AG09319 (cell line): ENCODE results near the gene MRPL32.

Experiments used
- DNase-seq: peaks from one replicate; pipeline ENCODE4 v3.0.0-alpha.2; 2010; ENCODE audit warnings: low read depth; ENCODE audit errors: extremely low read depth
- TF ChIP-seq, protein P1 (sequence below): IDR thresholded peaks from 2 replicates; pipeline ENCODE4 v1.5.1; 2011; ENCODE audit warnings: low read depth, mild to moderate bottlenecking, inconsistent platforms, low read length, moderate library complexity

The MRPL32 gene

DNA sequence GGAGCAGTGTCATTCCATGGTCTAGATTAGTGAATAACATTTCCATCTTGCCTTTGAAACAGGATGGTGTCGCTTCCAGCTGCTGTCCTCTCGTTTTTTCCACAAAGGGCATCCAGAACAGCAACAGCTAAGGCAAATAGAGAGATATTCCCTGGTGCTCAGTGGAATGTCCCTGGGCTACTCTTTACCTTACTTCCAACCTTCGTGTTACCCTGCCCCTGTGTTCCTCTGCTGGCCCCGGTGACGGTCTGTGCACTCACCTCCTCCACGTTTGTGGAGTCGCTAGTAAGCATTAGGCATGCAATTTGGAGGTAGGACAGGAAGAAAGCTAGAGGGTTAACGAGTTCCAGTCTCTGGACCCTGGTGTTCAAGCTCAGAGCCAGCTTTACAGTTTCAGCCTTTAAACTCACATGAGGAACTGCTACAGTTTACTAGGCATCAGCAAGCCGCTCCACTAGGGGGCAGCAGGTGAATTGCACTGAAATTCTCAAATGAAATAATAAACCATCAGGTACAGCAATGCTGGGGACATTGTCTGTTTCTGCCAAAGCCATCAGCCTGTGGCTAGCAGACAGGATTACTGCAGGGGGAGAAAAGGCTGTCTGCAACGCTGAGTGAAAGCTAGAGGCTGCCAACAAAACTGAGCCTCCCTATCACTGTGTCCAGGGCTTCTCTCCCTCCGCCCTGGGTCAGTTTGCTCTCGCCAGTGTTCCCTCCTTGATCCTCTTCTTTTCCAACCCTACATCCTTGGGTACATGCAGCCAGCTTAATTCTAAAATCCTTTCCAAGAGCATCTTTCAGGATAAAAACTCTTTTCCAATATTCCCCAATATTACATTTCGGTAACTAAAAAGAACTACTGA is 9.0 kb downstream of the MRPL32 start:
- peak; percentile 38 for DNase-seq
- TF ChIP-seq, protein P1, sequence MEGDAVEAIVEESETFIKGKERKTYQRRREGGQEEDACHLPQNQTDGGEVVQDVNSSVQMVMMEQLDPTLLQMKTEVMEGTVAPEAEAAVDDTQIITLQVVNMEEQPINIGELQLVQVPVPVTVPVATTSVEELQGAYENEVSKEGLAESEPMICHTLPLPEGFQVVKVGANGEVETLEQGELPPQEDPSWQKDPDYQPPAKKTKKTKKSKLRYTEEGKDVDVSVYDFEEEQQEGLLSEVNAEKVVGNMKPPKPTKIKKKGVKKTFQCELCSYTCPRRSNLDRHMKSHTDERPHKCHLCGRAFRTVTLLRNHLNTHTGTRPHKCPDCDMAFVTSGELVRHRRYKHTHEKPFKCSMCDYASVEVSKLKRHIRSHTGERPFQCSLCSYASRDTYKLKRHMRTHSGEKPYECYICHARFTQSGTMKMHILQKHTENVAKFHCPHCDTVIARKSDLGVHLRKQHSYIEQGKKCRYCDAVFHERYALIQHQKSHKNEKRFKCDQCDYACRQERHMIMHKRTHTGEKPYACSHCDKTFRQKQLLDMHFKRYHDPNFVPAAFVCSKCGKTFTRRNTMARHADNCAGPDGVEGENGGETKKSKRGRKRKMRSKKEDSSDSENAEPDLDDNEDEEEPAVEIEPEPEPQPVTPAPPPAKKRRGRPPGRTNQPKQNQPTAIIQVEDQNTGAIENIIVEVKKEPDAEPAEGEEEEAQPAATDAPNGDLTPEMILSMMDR = peak; percentile 94

DNA sequence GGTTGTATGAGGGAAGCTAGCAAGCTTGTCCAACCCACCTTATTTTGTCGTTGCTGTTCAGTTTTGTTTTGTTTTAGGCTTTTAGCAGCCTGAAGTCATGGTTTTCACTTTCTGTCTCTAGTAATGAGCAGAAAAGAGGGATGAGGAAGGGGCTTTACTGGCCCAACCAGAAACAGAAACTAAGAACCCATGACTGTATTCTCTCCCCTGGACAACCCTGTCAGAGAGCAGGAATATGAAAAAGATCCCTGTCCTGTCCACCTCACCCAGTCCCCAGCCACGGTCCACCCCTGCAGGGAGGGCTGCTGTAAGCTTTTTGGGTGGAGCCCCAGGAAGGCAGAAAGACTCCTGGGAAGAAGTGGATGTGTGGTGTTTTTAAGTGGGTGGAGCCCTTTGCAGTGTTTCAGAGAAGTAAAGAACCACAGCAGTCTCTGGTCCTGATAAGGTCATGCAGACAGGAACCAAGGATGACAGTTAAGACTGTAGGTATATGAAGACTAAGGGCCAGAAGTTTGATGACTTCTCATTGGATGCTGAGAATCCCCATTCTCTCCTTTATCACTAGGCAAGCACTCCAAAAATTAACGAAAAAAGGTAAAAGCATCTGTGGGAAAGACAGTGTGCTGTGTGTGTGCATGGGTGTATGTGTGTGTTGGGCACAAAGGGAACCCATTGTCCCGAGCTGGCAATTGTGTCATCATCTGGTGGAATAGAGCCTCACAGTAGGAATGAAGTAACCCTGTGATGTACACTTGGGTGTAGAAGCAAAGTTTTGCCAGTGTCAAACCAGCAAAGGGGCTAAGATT is 13.8 kb downstream of the MRPL32 start:
- TF ChIP-seq, protein P1 = no peak
- no peak for DNase-seq

DNA sequence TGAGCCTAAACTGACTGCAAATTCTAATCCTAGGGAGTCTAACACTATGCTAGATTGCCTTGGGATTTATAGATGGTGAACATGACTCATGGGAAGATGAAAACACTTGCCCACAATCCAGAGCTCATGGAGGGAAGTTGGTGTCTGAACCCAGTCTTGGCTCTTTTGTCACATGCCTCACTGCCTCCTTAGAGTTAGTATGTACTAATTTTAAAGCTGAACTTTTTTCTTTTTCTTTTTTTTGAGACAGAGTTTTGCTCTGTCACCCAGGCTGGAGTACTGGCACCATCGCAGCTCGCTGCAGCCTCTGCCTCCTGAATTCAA is 14.4 kb downstream of the MRPL32 start:
- DNase-seq = no peak
- TF ChIP-seq, protein P1 = no peak

DNA sequence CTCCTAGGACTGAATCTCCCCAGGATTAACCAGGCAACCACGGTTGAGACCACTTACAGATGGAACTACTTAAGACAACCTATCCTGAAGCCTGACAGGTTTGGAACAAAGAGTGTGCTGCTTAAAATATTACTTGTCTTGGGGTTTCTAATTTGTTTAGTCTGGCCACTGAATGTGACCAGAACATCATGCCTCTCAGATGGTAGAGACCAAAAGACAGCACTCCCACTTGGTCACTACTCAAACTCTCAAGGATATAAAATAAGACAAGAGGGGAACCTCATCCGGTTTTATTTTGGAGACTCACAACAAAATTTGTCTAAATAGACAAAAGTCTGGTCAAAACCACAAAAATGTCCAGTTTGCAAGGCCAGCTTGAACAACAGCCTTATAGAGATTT is 15.3 kb downstream of the MRPL32 start:
- TF ChIP-seq, protein P1 = no peak
- DNase-seq = no peak

DNA sequence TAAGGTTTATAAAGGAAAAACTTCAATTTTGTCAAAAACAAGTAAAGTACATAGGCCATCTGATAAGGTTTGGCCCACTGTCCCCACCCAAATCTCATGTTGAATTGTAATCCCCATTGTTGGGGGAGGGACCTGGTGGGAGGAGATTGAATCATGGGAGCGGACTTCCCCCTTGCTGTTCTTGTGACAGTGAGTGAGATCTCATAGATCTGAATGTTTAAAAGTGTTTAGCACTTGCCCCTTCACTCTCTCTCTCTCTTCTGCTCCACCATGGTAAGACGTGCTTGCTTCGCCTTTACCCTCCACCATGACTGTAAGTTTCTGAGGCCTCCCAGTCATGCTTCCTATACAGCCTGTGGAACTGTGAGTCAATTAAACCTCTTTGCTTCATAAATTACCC is 18.2 kb downstream of the MRPL32 start:
- DNase-seq = no peak
- TF ChIP-seq, protein P1 = no peak

DNA sequence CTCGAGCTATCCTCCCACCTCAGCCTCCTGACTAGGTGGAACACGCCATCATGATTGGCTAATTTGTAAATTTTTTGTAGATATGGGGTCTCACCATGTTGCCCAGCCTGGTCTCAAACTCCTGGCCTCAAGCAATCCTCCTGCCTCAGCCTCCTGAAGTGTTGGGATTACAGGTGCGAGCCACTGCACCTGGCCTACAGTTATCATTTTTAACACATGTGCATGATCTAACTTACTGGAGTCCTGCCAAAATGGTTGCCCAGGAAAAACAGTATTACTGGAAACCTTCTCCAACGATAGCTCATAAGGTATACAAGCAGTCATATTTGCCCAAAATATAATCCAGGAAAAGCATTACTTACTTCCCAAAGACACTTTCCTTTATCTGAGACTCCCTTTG is 20.2 kb downstream of the MRPL32 start:
- TF ChIP-seq, protein P1 = no peak
- DNase-seq = no peak

DNA sequence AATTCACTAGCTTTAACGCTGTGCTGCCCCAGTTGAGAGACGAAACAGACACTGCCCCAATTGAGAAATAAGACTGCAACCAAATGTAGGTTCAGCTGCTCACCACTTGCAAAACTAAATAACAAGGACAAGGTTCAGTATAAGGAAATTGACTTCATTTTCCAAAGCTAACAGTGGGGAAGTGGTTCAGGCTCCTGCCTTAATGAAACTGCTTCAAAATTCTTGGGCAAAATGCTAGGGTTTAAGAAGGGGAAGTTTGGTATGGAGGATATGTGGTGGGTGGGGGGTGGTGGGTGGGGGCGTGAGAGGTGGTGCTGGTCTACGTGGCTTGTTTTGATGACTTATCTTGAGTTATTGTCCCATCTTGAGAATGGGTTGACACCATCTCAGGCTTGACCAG is 21.8 kb downstream of the MRPL32 start:
- TF ChIP-seq, protein P1 = no peak
- DNase-seq = no peak
